HFFc6 (cell line): Measurements from ENCODE around the gene SLCO4A1. TPM values are rescaled to one million over a fixed set of nuclear protein-coding genes. Genes with fewer than 3 reads are reported as not detected.

Experiments used
- DNase-seq: peaks from one replicate; pipeline ENCODE4 v3.0.0-alpha.2; 2018
- H3K27ac Mint-ChIP-seq: 2 replicates; pipeline ENCODE4 v1.8.0; 2020; ENCODE audit warnings: mild to moderate bottlenecking, mixed read lengths
- H3K27me3 Mint-ChIP-seq: 2 replicates; pipeline ENCODE4 v1.8.0; 2021; ENCODE audit warnings: mild to moderate bottlenecking, moderate library complexity, mixed read lengths; ENCODE audit not compliant: insufficient read depth
- H3K36me3 Mint-ChIP-seq: 2 replicates; pipeline ENCODE4 v1.8.0; 2021; ENCODE audit warnings: low read depth, mixed read lengths
- H3K4me1 Mint-ChIP-seq: 2 replicates; pipeline ENCODE4 v1.8.0; 2020; ENCODE audit warnings: low read depth, mixed read lengths
- H3K4me3 Mint-ChIP-seq: 2 replicates; pipeline ENCODE4 v1.8.0; 2020; ENCODE audit warnings: mild to moderate bottlenecking, moderate library complexity, mixed read lengths
- H3K9me3 Mint-ChIP-seq: 2 replicates; pipeline ENCODE4 v1.8.0; 2020; ENCODE audit warnings: mild to moderate bottlenecking, mixed read lengths
- total RNA-seq, 6 experiments: library from RNA; stranded (reverse); fragmentation: NEBNext Ultra II Directional; extraction: Animal tissue kit (Norgen Biotek cat#: 25700); gene quantifications; 2 replicates in 1 of 6; 3 replicates in 5 of 6; pipeline ENCODE4 v1.2.3, GENCODE V29; 2021
- TF ChIP-seq, protein P1 (sequence below): fragments of 200-600 bp; sonication (generic); IDR thresholded peaks from 2 replicates; pipeline ENCODE4 v1.5.0; 2021; ENCODE audit warnings: antibody characterized with exemption, mild to moderate bottlenecking

SLCO4A1 gene
- total RNA-seq, 6 experiments from 2014 or later = 2.7 to 6.5 (median 3.4) TPM

DNA sequence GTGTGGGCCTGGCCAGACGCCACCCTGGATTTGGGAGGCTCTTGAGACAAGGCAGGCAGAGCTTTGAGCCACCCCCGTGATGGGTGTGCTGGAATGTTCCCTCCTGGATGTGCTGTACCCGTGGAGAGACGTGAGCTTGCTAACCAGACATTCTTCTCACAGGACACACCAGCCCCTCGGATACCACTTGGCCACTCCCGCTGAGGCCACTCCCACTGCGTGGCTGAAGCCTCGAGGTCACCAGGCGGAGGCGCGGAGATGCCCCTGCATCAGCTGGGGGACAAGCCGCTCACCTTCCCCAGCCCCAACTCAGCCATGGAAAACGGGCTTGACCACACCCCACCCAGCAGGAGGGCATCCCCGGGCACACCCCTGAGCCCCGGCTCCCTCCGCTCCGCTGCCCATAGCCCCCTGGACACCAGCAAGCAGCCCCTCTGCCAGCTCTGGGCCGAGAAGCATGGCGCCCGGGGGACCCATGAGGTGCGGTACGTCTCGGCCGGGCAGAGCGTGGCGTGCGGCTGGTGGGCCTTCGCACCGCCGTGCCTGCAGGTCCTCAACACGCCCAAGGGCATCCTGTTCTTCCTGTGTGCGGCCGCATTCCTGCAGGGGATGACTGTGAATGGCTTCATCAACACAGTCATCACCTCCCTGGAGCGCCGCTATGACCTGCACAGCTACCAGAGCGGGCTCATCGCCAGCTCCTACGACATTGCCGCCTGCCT is 14.1 kb downstream of the SLCO4A1 start:
- DNase-seq = no peak
- Mint-ChIP-seq H3K27ac (no peak overlapping the region), H3K4me1 (peaks cover 21% of the 10 kb centered on the region), H3K9me3 (no peaks in the 10 kb centered on the region), H3K4me3 (no peak overlapping the region), H3K27me3 (no peaks in the 10 kb centered on the region; the same call in 1 of the 2 replicates), H3K36me3 (no peaks in the 10 kb centered on the region)
- TF ChIP-seq, protein P1, sequence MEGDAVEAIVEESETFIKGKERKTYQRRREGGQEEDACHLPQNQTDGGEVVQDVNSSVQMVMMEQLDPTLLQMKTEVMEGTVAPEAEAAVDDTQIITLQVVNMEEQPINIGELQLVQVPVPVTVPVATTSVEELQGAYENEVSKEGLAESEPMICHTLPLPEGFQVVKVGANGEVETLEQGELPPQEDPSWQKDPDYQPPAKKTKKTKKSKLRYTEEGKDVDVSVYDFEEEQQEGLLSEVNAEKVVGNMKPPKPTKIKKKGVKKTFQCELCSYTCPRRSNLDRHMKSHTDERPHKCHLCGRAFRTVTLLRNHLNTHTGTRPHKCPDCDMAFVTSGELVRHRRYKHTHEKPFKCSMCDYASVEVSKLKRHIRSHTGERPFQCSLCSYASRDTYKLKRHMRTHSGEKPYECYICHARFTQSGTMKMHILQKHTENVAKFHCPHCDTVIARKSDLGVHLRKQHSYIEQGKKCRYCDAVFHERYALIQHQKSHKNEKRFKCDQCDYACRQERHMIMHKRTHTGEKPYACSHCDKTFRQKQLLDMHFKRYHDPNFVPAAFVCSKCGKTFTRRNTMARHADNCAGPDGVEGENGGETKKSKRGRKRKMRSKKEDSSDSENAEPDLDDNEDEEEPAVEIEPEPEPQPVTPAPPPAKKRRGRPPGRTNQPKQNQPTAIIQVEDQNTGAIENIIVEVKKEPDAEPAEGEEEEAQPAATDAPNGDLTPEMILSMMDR = no peak

DNA sequence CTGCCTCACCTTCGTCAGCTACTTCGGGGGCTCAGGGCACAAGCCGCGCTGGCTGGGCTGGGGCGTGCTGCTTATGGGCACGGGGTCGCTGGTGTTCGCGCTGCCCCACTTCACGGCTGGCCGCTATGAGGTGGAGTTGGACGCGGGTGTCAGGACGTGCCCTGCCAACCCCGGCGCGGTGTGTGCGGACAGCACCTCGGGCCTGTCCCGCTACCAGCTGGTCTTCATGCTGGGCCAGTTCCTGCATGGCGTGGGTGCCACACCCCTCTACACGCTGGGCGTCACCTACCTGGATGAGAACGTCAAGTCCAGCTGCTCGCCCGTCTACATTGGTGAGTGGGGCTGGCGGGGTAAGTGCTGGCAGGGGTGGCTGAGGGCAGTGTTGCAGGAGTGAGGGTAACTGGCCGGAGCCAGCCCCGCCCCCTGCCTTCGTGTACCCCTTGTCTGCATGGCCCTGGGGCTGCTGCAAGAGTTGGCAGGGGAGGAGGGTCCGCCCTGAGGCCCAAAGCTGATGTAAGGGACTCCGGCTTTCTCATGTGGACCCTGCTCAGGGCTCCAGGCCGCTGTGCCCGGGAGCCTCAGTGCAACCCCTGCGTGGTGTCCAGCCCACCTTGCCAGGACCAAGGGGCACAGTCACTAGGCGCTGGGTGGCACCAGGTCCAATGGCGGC is 14.8 kb downstream of the SLCO4A1 start:
- H3K4me1 Mint-ChIP-seq = peaks cover 21% of the 10 kb centered on the region
- H3K4me3 Mint-ChIP-seq = no peak overlapping the region
- no peak overlapping the region for H3K27ac Mint-ChIP-seq
- H3K27me3 Mint-ChIP-seq = no peaks in the 10 kb centered on the region; the same call in none of the 2 replicates
- no peaks in the 10 kb centered on the region for H3K9me3 Mint-ChIP-seq
- TF ChIP-seq, protein P1 = no peak
- H3K36me3 Mint-ChIP-seq = no peaks in the 10 kb centered on the region
- DNase-seq = no peak

DNA sequence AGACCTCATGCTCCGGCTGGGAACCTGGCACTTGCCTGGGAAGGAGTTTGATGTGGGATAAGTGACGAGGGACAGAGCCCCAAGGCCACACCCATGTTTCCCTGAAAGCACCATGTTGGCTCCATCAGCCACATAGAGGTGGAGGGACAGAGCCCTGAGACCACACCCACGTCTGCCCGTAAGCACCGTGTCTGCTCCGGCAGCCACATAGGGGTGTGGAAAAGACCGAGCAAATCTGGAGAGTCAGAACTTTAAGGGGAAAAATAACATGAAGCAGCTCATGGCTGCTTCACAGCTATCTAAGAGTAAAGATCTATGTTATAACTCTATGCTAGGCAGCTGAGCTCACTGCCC is 15.3 kb downstream of the SLCO4A1 start:
- no peak for DNase-seq
- H3K27me3 Mint-ChIP-seq = no peaks in the 10 kb centered on the region; the same call in none of the 2 replicates
- TF ChIP-seq, protein P1 = no peak
- H3K36me3 Mint-ChIP-seq = no peaks in the 10 kb centered on the region
- peaks cover 21% of the 10 kb centered on the region for H3K4me1 Mint-ChIP-seq
- H3K9me3 Mint-ChIP-seq = no peaks in the 10 kb centered on the region
- H3K27ac Mint-ChIP-seq = no peak overlapping the region
- no peak overlapping the region for H3K4me3 Mint-ChIP-seq

DNA sequence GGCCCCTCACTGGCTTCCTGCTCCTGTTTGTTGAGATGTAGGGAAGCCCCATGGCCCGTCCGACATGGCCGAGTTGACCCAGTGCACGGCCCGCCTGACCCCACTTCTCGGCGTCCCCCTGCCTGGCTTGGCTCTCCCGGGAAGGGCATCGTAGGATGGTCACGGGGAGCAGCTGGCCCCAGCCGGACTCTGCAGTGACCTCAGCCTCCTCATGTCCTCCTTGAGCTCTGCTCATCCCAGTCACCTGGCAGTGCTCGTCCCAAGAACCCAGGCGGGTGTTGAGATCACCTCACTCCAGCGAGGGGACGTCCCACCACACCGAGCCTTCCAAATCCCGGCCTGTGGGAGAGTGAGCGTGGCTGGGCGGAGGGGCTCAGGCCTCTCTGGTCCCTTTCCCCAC is 15.7 kb downstream of the SLCO4A1 start:
- TF ChIP-seq, protein P1 = no peak
- DNase-seq = no peak
- Mint-ChIP-seq H3K27ac (no peak overlapping the region), H3K36me3 (no peaks in the 10 kb centered on the region), H3K9me3 (no peaks in the 10 kb centered on the region), H3K4me1 (peaks cover 21% of the 10 kb centered on the region), H3K27me3 (no peaks in the 10 kb centered on the region; the same call in none of the 2 replicates), H3K4me3 (no peak overlapping the region)

DNA sequence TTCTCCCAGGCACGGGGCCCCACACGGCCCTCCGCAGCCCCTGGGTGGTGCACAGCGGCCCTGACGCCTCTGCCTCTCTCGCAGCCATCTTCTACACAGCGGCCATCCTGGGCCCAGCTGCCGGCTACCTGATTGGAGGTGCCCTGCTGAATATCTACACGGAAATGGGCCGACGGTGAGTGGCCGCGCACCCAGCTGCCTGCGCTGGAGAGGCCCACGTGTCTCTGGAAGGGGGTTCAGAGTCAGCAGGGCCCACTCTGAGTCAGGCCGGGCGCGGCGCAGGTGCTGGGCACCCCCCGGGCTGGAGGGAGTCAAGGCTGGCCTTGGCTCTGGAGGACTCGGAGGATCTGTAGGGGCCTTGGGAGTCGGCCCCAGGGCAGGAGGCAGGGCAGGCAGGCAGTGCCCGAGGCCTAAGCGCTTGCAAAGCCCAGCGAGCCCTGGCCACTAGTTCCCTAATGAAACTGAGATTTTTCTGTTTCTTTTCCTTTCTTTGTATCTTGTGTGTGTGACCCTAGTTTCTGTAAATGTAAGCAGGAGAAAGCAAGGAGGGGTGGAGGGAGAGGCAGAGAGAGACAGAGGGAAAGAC is 16.4 kb downstream of the SLCO4A1 start:
- no peak for DNase-seq
- no peaks in the 10 kb centered on the region for H3K36me3 Mint-ChIP-seq
- H3K4me3 Mint-ChIP-seq = no peak overlapping the region
- peaks cover 19% of the 10 kb centered on the region for H3K4me1 Mint-ChIP-seq
- H3K9me3 Mint-ChIP-seq = no peaks in the 10 kb centered on the region
- H3K27me3 Mint-ChIP-seq = no peaks in the 10 kb centered on the region; the same call in none of the 2 replicates
- no peak overlapping the region for H3K27ac Mint-ChIP-seq
- TF ChIP-seq, protein P1 = no peak
